HG03039 (cell line): ENCODE data around the gene ENHO.

Experiments
- ATAC-seq: cut with Tn5 transposase; IDR thresholded peaks from one replicate; pipeline ENCODE4 v1.9.1; 2021; ENCODE audit warnings: mild to moderate bottlenecking, moderate library complexity; ENCODE audit not compliant: unreplicated experiment

ENHO gene

DNA sequence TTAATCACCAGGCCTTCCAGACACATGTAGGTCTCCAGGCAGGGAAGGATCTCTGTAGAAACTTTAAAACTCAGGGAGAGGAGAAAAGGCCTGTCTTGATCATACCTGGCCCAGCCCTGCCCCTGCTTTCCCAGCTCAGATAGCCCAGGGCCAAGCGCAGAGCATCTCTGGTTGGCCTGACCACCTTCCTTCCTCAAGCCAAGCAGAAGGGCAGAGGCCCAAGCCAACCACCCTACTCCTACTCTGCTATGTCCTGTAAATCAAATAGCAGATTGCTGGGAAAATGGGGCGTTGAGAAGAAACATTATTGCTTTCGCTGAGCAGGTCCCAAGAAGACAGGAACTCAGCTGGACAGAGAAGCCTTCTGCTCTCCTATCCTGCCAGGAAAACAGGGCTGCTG is 14.3 kb downstream of the ENHO start:
- no peak for ATAC-seq

DNA sequence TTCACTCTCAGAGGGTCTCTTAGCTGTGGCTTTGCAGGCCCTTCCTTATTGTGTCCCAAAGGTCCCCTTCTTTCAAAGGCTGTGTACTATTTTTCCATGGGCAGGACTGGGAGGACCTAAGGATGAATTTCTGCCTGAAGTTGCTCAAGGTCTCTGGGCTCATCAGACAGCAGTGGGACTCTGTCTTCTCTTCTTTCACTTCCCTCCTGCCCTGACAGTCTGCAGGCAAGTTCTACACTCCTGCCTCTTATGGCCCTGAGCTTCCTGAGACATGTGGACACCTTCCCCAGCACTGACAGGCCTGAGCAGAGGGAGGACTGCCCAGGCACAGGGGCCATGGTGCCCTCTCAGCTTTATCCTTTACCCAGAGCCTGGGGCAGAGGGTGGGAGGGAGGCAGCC is 14.8 kb downstream of the ENHO start:
- no peak for ATAC-seq

DNA sequence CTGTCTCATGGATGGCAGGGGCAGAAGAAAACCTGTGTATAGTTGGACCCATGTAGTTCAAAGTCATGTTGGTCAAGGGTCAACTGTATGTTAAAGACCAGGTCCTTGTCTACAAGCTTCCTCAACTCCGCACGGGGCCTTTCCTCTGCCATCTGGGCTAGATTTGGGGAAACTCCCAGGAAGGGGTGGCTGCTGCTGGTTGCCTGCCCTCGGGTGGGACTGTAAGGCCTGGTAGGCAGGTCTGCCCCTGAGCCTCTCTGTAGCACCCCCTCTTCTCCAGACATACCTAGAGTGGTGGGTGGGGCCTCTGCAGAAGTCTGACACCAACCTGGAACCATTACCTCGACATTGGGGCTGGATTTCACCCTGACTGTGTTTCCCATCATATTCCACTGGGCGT is 15.2 kb downstream of the ENHO start:
- ATAC-seq, result no peak

DNA sequence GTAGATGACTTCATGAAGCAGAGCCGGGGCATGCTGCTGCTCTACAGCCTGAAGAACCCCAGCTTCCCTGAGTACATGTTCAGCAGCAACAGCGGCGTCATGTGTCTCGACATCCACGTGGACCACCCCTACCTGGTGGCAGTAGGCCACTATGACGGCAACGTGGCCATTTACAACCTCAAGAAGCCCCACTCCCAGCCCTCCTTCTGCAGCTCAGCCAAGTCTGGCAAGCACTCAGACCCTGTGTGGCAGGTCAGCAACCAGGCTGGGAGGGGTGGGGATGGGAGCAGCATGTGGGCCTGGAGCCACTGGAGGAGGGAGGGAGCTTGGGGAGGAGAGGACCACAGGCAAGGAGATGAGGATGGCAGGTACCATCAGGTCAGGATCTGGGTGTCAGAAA is 16.2 kb downstream of the ENHO start:
- ATAC-seq, result no peak

DNA sequence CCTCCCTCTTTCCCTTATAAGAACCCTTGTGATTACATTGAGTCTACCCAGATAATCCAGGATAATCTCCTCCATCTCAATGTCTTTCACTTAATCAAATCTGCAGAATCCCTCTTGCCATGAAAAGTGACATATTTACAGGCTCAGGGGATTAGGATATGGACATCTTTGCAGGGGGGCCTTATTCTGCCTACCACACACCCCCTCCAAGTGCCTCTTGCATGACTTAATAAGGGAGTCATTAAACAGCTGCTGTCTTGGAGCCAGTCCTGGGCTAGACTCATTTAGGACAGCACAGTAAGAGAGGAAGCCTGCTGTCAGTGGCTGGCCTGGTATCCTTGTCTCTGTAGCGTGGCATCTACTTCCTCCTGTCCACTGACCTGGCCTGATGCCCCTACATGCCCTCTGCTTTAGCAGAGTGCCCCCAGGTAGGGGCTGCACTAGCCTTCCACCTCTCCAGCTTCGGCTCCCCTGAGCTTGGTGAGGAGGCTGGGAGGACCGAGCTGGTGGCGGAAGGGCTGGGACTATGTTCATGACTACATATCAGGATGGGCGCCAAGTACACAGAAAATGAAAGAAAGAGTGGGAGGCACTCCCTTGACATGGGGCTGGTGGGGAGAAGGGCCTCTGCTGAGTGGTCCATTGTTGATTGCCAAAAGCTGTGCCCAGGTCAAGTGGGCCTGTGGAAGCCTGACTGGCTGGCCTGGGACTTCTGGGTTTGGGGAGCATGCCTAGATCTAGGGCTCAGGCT is 17.2 kb downstream of the ENHO start:
- no peak for ATAC-seq

DNA sequence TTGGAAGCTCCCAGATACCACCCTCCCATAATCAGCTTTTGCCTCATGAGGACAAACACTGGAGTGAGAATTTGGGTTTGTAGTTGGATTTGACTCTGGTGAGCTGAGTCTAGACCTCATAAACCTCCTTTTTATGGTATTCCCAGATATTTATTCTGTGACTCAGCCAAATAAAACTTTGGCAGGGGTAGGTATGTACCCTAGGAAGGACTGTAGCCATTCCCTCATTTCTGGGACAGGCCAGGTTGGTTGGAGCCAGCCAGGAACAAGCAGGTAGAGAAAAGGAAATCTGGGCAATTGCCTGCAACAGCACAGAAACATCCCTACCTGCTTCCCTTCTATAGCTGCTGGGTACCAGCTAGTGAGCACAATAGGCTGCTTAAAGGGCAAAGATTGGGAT is 19.4 kb downstream of the ENHO start:
- no peak for ATAC-seq

DNA sequence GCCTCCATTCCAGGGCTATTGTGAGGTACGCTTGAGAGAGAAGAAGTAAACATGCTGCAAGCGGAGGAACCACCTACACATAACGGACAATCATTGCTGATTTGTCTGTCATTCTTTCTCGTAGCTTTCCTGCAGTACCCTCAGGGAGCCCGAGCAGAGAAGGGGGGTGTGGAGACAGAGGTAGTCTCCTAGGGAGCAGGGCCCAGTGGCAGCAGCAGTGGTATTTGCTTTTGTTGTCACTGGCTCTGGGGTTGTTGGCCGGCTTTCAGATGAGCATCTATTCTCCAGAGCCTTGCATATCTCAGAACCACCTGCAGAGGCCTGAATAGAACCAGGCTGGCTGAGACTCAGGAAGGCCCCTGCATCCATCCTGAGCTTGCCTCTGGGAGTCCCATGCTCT is 19.9 kb downstream of the ENHO start:
- ATAC-seq, result no peak

DNA sequence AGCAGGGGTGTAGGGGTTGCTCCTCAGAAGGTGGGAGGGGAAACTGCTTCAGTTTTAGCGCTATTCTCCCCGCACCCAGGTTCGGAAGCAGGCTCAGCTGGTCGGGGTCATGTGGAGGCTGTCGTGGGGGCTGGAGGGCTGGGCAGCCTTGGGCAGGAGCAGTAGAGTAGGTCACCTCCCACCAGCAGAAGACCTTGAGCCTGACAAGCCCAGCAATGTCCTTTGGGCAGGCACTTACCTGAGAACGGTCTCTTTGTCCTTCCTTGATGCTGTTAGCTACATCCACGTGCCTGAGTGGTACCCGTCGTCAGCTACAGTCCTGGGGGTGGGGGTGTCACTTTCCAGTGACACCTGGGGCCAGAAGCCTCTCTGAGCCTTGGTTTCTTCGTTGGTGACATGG is 20.3 kb downstream of the ENHO start:
- no peak for ATAC-seq

DNA sequence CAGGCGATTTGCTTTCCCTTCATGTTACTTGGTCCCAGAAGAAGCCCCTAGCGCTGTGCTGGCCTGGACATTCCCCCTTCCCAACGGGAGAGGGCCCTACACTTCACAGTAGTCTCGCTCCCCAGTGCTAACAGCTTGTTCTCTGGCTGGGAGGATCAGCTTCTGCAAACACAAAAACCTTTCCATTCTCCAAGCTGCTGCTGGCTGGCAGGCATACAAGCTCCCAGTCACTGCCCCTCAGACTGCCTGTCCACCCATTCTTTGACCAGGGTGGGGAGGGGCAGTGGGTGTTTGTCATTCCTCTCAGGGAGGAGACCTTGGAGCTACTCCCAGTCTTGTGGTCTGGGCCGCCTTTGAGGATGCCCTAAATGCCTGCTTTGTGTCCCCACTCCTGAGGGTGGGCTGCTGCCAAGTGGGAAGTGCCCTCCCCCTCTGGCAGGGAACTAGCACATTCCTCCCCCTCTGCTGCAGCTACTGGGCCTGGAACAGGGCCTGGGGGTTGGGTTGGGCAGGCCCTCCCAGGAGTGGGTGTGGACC is 20.8 kb downstream of the ENHO start:
- no peak for ATAC-seq

DNA sequence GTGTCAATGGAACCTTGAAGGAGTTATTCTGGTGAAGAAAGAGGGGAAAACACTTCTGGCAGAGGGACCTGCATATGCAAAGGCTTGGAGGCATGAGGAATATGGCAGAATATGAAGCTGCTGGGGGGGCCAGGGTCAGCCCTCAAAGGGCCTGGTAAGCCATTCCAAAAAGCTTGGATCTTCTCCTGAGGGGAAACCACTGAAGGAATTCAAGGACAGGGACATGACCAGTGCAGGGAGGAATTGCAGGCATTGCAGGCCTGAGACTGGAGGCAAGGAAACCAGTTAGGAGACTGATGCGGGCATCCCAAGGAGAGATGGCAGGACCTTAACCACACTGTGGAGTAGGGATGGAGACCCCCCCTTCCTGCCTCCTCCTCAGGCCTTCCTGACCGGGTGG is 21.4 kb downstream of the ENHO start:
- no peak for ATAC-seq

DNA sequence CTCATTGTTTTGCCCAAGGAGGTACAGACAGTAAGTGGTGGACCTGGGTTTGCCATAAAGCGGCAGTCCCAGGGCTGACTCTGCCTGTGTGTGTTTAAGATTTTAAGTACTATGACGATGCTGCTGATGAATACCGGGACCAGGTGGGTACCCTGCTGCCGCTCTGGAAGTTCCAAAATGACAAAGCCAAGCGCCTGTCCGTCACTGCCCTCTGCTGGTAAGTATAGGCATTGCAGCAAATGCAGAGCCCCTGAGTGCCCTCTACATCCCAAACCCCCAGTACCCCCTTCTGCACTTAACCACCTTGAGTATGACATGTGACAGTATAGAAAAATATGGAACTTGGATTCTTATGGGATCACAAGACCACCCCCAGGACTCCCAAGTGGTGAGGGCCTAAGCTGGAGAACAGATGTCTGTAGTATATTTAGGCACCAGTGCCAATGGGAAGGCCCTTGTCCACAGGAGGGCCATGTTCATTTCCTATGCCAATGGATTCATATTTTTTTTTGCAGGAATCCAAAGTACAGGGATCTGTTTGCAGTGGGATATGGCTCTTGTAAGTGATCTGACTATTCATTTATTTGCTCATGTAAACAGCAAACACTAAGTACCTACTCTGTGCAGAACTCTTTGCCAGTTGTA is 22.0 kb downstream of the ENHO start:
- no peak for ATAC-seq

DNA sequence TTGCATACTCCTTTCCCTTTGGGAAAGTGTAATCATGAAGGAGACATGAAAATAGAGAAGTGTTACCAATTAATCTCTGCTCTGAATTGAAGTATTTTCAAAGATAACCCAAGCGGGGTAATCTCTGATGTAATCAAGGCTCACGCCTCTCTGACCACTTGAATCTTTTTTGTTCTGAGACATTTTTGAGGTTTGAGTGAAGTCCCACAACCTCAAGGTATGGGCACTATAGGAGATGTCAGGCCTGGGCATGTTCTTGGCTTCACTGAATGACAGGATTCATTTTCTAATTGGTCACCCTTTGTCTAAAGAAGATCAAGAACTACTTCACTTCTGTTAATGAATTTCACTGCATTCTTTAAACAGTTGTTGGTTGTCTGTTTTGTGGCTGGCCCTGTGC is 23.7 kb downstream of the ENHO start:
- no peak for ATAC-seq

DNA sequence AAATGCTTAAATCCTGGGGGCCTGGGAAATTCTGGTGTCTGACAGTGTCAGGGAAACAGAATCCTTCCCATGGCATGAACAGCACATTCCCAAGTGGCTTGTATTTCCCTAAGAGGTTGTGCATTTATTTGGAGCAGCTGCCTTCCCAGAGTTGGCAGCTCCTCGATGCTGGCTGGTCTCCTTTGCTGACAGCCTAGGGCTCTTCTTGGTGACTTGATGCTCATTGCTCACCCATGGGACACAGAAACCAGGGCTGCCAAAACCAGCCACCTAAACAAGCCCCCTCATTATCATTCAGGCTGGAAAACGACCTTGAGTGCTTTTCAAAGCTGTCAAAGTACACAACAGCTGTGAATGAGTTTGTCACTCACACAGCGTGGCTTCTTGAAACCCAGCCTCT is 24.2 kb downstream of the ENHO start:
- ATAC-seq, result no peak

DNA sequence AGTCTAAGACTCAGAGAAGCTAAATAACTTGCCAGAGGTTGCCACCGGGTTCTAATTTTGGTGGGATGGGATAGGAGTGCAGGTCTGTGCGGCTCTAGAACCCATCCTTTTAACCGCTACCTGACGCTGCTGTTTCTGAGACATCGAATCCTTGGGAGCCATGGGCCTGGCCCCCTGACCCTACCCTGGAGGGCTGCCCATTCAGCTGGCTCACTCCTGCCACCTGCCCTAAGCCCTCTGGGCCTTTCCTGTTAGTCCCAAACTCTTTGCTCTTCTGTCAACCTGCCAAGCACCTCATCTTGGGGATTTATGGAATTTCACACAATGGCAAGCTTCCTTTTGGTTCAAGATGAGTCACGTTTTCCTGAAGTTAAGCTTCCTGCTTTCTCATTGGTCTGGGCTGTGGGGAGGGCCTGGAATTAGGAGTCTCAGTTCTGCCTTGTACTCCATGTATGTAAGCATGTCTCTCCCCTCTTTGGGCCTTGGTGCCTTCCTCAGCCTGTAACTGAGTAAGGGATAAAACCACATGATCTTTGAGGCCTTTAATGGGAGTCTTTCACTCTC is 26.6 kb downstream of the ENHO start:
- ATAC-seq, result no peak

DNA sequence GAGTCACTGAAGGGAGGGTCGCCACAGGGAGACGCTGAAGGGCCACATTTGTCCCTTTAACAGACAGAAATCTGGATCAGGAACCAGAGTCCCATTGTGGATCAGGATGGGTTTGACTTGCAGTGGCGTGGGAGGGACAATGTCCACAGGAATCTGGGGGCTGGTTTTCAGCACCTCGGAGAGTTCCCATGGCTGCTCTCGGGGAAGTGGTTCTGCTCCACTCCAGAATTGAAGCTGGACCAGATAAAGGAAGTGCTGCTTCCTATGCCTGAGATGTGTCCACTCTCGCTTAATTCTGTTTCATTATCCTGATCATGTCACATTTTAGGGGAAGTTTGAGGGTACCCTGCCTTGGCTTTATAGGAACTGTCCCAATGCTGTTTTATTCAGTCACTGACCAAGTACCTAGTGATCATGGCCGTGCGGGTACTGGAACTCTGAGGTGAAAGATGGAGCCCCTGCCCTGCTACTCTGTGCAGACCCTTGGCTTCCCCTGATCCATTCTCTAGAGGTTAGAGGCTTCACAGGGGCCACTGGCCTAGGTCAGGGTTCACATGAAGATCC is 28.7 kb downstream of the ENHO start:
- ATAC-seq, result no peak

DNA sequence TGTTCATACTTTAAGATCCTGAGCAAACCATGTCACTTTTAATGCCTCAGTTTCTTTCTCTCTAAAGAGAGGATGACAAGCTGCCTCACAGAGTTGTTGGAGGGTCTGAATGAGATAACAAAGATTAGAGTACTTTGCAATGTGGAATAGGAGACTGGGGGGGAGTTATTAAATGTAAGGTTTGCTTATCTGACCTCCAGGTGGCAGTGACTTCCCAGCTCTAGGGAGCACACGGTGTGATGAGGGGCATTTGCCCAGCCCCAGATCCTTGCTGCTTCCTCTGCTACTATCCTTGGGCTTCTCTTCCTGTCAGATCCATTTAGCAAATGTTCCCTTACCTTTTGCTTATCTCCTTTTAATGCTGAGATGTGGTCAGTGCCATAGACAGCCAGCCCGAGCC is 30.7 kb downstream of the ENHO start:
- ATAC-seq, result no peak

DNA sequence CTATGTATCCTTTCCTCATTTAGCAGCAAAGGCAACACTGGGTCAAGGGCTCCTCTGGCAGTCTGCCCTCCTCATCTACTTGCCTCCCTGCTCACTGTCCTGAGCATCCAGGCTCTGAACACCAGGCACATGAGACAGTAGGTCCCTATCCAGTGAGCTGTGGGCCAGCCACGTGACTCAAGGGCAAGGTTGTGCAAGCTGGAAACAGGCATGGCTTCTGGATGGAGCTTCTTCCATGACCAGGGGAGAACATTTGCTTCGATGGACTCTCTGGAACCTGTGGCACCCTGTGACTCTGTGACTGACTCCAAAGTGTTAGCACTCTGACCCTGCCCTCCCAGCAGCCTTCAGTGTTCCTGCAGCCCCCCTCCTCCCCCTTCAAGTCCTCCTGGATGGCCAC is 31.2 kb downstream of the ENHO start:
- no peak for ATAC-seq

DNA sequence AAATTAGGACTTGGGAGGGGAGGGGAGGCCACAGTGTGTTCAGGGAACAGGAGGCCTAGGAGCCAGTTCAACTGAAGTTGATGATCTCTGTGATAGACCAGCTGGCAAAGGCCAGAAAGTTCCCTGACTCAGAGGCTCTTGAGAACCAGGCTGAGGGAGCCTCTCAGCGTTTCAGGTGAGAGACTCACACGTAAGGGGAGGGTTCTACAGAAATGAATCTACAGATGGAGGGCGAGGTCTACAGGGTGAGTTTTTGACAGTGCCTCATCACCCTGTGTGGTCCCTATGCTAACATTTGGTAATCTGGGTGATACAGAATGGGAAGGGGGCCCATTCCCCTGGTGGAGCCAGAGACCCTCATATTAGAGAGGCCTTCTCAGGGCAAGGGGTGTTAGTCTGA is 32.0 kb downstream of the ENHO start:
- ATAC-seq, result no peak

DNA sequence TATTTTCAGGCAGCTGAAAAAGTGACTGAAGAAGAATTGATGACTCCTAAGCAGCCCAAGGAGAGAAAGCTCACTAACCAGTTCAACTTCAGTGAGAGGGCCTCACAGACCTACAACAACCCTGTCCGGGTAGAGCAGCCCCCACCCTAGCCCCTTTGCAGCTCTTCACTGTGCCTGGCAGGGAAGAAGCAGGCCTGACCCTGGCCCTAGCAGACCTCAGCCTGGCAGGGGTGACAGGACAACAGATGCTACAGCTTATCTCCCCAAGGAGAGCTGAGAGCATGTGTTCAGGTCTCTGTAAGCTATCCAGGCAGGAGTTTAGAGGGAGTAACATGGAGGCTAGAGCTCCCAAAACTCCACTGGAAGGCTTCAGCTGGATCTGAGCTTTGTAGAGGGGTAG is 32.4 kb downstream of the ENHO start:
- ATAC-seq, result no peak

DNA sequence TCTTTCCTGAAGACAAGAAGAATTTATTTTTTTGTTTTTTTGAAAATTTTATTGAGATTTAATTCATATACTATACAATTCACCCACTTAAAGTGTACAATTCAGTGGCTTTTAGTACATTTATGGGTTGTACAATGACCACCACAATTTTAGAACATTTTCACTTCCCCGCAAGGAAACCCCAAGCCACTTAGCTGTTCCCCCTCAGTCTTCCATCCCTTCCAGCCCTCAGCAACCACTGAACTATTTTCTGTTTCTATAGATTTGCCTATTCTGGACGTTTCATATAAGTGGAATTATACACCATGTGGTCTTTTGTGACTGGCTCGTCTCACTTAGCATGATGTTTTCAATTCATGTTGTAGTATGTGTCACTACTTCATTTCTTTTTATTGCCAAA is 36.2 kb downstream of the ENHO start:
- no peak for ATAC-seq

DNA sequence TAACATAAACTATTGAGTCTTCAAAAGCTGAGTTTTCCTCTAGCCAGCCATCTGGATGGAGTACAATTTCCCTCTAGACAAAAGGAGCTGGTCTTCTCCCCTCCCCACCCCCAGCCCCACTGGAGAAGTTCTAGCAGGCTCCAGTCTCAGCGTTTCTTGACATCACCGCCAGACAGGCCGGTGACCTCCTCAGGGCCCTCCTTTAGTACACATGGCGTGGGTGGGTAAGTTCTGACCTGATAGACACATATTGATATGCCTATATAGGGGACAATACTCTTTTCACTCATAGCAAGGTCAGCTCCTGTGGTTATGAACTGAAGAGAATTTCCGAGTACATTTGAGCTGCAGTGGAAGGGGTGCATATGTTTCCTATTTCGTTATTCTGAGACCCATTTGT is 37.0 kb downstream of the ENHO start:
- ATAC-seq, result no peak

DNA sequence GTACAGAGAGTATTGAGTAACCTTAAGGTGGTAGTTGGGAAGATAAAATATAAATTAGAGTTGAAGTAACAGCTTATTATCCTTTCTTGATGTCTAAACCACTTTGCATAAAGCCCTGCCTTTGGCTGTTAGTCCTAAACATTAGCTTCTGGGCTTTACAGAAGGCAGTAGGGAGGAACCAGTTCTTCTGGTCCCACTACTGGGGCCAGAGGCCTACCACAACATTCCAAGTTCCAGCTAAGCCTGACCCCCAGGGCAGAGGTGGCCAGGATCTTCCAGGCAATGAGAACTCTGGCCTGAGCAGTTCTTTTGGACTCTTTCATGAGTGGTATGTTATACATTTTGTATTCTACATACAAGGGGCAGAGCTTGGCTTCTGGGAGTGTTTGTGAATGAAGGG is 38.1 kb downstream of the ENHO start:
- ATAC-seq, result no peak
